Tibial artery (tissue), 4 donors: ENCODE data around the gene MAN1C1.

Experiments
- DNase-seq, 2 donors: peaks; one replicate each; pipeline ENCODE4 v3.0.0-alpha.2; 2019
- H3K27ac ChIP-seq, 2 donors: fragments of 200-600 bp; sonication (generic) in 1 of 2; 1 replicate in 1 of 2; 2 replicates in 1 of 2; pipeline ENCODE4 v1.5.1; 2018 to 2019; ENCODE audit warnings: mild to moderate bottlenecking in 1 of 2
- H3K27me3 ChIP-seq, 2 donors: fragments of 200-600 bp; sonication (generic) in 1 of 2; one replicate each; pipeline versions ENCODE4 v1.5.1 to v1.6.0; 2016 to 2019
- H3K36me3 ChIP-seq, 3 donors: fragments of 200-600 bp; sonication (generic) in 2 of 3; one replicate each; pipeline ENCODE4 v1.5.1; 2016 to 2019; ENCODE audit warnings: mild to moderate bottlenecking in 2 of 3
- H3K4me1 ChIP-seq, 4 donors: fragments of 200-600 bp; sonication (generic) in 2 of 4; 1 replicate in 3 of 4; 2 replicates in 1 of 4; pipeline ENCODE4 v1.5.1; 2016 to 2019
- H3K4me3 ChIP-seq, 2 donors: fragments of 200-600 bp; sonication (generic) in 1 of 2; 1 replicate in 1 of 2; 2 replicates in 1 of 2; pipeline ENCODE4 v1.5.1; 2018 to 2019; ENCODE audit warnings: mild to moderate bottlenecking in 2 of 2
- H3K9me3 ChIP-seq, 3 donors: fragments of 200-600 bp; sonication (generic) in 1 of 3; one replicate each; pipeline ENCODE4 v1.5.1; 2016 to 2019
- CTCF ChIP-seq, 2 experiments: fragments of 200-600 bp in 1 of 2; fragments of 450-650 bp in 1 of 2; IDR thresholded peaks; one replicate each; pipeline ENCODE4 v1.5.1; 2017 to 2019; ENCODE audit warnings: antibody characterized with exemption in 2 of 2, mild to moderate bottlenecking in 1 of 2, moderate library complexity in 1 of 2
- intact Hi-C: fragments of 100-400 bp; cut with DNase I; formaldehyde crosslinking; loops from one replicate; pipeline ENCODE4 v1.15.0; 2023; ENCODE audit warnings: low total_unique reads

MAN1C1 gene

GRCh38 chr1:25814549-25815087 lies 198.0 kb downstream of the MAN1C1 start:
- H3K4me3 ChIP-seq, result no peak overlapping the region
- H3K9me3 ChIP-seq, result no peaks in the 10 kb centered on the region
- H3K27me3 ChIP-seq, result no peaks in the 10 kb centered on the region
- no peak for TF ChIP-seq CTCF (IDR thresholded peaks at IDR 0.05)
- intact Hi-C loops, result loop anchor here (5.0 kb wide), 2 partner anchors 207 to 412 kb away; no protein-coding TSS in a partner anchor
- peaks cover 0 to 29% (median 23%) of the 10 kb centered on the region in 4 donors for H3K4me1 ChIP-seq
- H3K27ac ChIP-seq, result no peak overlapping the region
- no peak for DNase-seq
- H3K36me3 ChIP-seq, result peaks cover 23 to 68% (median 56%) of the 10 kb centered on the region in 3 donors

- H3K27me3 ChIP-seq, result no peaks in the 10 kb centered on the region
- H3K36me3 ChIP-seq, result peaks cover 20 to 59% (median 47%) of the 10 kb centered on the region in 3 donors
- no peaks in the 10 kb centered on the region for H3K9me3 ChIP-seq
- DNase-seq, result no peak
- no peak overlapping the region for H3K27ac ChIP-seq
- no peak for TF ChIP-seq CTCF (IDR thresholded peaks at IDR 0.05)
- H3K4me3 ChIP-seq, result no peak overlapping the region
- peaks cover 0 to 22% (median 21%) of the 10 kb centered on the region in 4 donors for H3K4me1 ChIP-seq
- intact Hi-C loops, result loop anchor here (5.0 kb wide), 1 partner anchor 413 kb away; no protein-coding TSS in a partner anchor
Measured at GRCh38 chr1:25815208-25816111, 198.9 kb downstream of the MAN1C1 start.

GRCh38 chr1:25816112-25816718 lies 199.6 kb downstream of the MAN1C1 start:
- no peak overlapping the region for H3K27ac ChIP-seq
- no peaks in the 10 kb centered on the region for H3K9me3 ChIP-seq
- peaks cover 0 to 22% (median 20%) of the 10 kb centered on the region in 4 donors for H3K4me1 ChIP-seq
- TF ChIP-seq CTCF (IDR thresholded peaks at IDR 0.05), result no peak
- no peak overlapping the region for H3K4me3 ChIP-seq
- H3K36me3 ChIP-seq, result peaks cover 20 to 56% (median 45%) of the 10 kb centered on the region in 3 donors
- intact Hi-C loops, result loop anchor here (5.0 kb wide), 1 partner anchor 414 kb away; no protein-coding TSS in a partner anchor
- DNase-seq, result no peak
- H3K27me3 ChIP-seq, result no peaks in the 10 kb centered on the region

- Histone ChIP-seq H3K36me3 (peaks cover 20 to 41% (median 33%) of the 10 kb centered on the region in 3 donors), H3K4me1 (peaks cover 0 to 33% (median 27%) of the 10 kb centered on the region in 4 donors), H3K27me3 (no peaks in the 10 kb centered on the region), H3K4me3 (no peak overlapping the region), H3K27ac (peak overlapping the region; percentile 83 to 92), H3K9me3 (no peaks in the 10 kb centered on the region)
- no peak for DNase-seq
- TF ChIP-seq CTCF (IDR thresholded peaks at IDR 0.05), result no peak
- intact Hi-C loops, result loop anchor here (5.0 kb wide), 1 partner anchor 416 kb away; no protein-coding TSS in a partner anchor
Measured at GRCh38 chr1:25817840-25818501, 201.4 kb downstream of the MAN1C1 start.

- H3K36me3 ChIP-seq, result peaks cover 18 to 41% (median 30%) of the 10 kb centered on the region in 3 donors
- H3K27me3 ChIP-seq, result no peaks in the 10 kb centered on the region
- TF ChIP-seq CTCF (IDR thresholded peaks at IDR 0.05), result no peak
- peak overlapping the region; percentile 83 to 92 for H3K27ac ChIP-seq
- H3K9me3 ChIP-seq, result no peaks in the 10 kb centered on the region
- intact Hi-C loops, result loop anchor here (5.0 kb wide), 1 partner anchor 416 kb away; no protein-coding TSS in a partner anchor
- no peak for DNase-seq
- peaks cover 0 to 33% (median 27%) of the 10 kb centered on the region in 4 donors for H3K4me1 ChIP-seq
- H3K4me3 ChIP-seq, result peak overlapping the region; percentile 77 to 93
Measured at GRCh38 chr1:25818569-25818968, 202.0 kb downstream of the MAN1C1 start.
